IMR-90 (cell line): ENCODE measurements around the gene CLIC5.
"Not testable (repeated sequence)": the region's sequence is repeated elsewhere in the genome, so short reads cannot be mapped to it uniquely, and the experiment has no call there.

Experiments
- MXI1 ChIP-seq: IDR thresholded peaks from 2 replicates; pipeline ENCODE4 v1.6.1; 2012; ENCODE audit warnings: low read depth, mild to moderate bottlenecking, low read length, moderate library complexity, borderline replicate concordance
- POLR2A ChIP-seq: IDR thresholded peaks from 2 replicates; pipeline ENCODE4 v1.6.1; 2012; ENCODE audit warnings: mild to moderate bottlenecking, low read depth, low read length
- RAD21 ChIP-seq: IDR thresholded peaks from 2 replicates; pipeline ENCODE4 v1.6.1; 2012; ENCODE audit warnings: low read length, improper control_type of control experiment
- RCOR1 ChIP-seq: IDR thresholded peaks from 2 replicates; pipeline ENCODE4 v1.6.1; 2012; ENCODE audit warnings: mild to moderate bottlenecking, low read length, improper control_type of control experiment; ENCODE audit not compliant: insufficient replicate concordance
- SMC3 ChIP-seq: fragments of 150-350 bp; IDR thresholded peaks from 2 replicates; pipeline ENCODE4 v1.6.1; 2016; ENCODE audit warnings: low read depth, mild to moderate bottlenecking, antibody characterized with exemption, low read length, moderate library complexity
- TF ChIP-seq, protein P1 (sequence below): conservative IDR thresholded peaks from 2 replicates; pipeline ENCODE4 v1.5.1; 2012; ENCODE audit warnings: mild to moderate bottlenecking, low read depth, low read length, improper control_type of control experiment

DNA sequence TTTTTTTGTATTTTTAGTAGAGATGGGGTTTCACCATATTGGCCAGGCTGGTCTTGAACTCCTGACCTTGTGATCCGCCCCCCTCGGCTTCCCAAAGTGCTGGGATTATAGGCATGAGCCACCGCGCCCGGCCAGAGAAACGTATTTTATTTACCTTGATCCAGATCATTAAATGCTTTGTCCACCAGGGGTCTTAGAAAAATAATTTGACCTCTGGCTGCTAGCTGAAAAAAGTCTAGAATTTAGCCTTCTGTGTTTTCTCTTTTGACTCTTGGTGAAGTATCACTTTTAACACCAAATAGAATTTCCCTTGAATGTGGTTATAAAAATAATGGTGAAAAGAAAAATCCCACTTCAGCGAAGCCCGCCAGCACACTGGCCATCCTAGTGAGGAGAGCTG, 89.2 kb downstream of the CLIC5 start:
- TF ChIP-seq, protein P1, sequence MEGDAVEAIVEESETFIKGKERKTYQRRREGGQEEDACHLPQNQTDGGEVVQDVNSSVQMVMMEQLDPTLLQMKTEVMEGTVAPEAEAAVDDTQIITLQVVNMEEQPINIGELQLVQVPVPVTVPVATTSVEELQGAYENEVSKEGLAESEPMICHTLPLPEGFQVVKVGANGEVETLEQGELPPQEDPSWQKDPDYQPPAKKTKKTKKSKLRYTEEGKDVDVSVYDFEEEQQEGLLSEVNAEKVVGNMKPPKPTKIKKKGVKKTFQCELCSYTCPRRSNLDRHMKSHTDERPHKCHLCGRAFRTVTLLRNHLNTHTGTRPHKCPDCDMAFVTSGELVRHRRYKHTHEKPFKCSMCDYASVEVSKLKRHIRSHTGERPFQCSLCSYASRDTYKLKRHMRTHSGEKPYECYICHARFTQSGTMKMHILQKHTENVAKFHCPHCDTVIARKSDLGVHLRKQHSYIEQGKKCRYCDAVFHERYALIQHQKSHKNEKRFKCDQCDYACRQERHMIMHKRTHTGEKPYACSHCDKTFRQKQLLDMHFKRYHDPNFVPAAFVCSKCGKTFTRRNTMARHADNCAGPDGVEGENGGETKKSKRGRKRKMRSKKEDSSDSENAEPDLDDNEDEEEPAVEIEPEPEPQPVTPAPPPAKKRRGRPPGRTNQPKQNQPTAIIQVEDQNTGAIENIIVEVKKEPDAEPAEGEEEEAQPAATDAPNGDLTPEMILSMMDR, result not testable (repeated sequence)
- TF ChIP-seq RAD21, MXI1, RCOR1, SMC3, POLR2A: not testable (repeated sequence)
